Activated naive CD4-positive, alpha-beta T cell treated with anti-CD3 and anti-CD28 coated beads, Interleukin-2, amount 50 U/mL, for 16 hours (primary cell): ENCODE results near the gene PLPPR1.

Source experiments
- DNase-seq: peaks from one replicate; pipeline ENCODE4 v3.0.0-alpha.2; 2020

PLPPR1 gene

GRCh38 chr9:101128623-101129022 lies 100.1 kb downstream of the PLPPR1 start:
- no peak for DNase-seq

GRCh38 chr9:101130054-101130453 lies 101.5 kb downstream of the PLPPR1 start:
- DNase-seq: no peak

DNA sequence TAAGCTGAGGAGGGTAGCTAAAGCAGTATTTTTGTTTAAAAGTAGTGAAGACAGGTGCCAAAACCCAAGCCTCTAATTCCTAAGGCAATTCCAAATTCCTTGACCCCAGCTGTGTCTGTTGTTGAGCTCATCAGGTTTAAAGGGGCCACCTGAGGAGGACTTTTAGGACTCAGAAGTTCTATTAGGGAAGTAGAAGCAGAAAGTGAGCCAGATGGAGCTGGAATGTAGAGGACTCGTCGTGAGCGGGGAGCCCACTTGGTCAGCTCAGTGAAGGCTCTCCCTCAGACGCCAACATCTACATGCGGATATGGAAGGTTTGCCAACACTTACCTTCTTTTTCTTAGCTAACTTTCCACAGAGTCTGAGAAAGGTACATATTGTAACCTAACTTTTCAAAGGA lies 102.8 kb downstream of the PLPPR1 start:
- no peak for DNase-seq

DNA sequence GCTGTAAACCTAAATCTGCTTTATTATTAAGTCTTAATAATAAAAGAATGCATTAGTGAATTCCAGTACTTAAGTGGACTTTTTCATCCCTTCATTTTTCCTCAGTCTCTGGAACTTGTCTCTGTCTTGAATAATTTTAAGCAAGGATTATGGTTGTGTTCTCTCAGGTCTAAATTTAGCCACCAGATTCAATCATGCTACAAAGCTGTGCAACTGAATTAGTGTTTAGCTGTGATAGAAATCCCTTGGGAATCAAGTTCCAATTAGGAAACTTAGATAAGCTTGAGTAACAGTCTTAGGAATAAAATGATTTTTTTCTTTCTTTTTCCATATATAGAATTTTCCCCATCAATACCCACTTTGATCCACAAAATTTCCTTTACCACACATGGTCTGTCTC lies 104.3 kb downstream of the PLPPR1 start:
- DNase-seq: no peak

GRCh38 chr9:101138509-101138908 lies 110.0 kb downstream of the PLPPR1 start:
- DNase-seq: no peak

GRCh38 chr9:101139082-101139481 lies 110.6 kb downstream of the PLPPR1 start:
- DNase-seq: no peak

GRCh38 chr9:101140764-101141163 lies 112.2 kb downstream of the PLPPR1 start:
- no peak for DNase-seq

DNA sequence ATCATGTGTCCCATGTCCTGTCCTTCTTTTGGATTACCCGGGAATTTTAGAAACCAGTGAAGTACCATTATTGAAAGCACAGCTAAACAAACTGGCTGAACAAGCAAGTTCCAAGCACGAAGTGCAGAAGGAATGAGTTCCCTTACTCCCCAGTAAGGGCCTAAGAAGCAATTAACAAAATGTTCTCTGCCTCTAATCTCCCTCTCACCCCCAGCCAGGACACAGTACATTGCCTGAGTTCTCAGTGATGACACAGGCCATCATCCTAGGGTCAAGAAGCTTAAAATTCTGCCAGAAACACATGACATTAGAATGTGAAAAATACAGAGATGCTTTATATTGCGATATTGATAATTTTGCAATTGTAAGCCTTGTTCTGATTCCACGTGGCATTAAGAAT lies 118.0 kb downstream of the PLPPR1 start:
- no peak for DNase-seq

GRCh38 chr9:101148344-101148743 lies 119.8 kb downstream of the PLPPR1 start:
- no peak for DNase-seq

DNA sequence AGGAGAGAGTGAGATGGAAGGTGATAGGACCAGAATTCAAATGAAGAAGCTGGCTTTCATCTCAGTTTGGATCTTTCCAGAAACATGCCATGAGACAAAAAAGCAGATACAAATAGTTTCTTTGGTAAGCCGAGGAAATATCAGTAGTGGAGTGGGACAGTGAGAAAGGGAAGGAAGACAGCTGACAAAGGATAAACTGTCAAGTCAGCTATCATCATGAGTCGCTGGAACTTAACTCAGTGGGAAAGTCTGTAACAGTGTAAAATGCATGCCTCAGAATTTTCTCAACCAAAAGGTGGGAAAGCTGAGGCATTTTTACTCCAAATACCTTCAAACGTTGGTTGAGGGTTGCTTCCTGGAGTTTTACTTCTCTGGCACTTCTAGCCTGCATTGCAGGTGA lies 129.8 kb downstream of the PLPPR1 start:
- DNase-seq: no peak

DNA sequence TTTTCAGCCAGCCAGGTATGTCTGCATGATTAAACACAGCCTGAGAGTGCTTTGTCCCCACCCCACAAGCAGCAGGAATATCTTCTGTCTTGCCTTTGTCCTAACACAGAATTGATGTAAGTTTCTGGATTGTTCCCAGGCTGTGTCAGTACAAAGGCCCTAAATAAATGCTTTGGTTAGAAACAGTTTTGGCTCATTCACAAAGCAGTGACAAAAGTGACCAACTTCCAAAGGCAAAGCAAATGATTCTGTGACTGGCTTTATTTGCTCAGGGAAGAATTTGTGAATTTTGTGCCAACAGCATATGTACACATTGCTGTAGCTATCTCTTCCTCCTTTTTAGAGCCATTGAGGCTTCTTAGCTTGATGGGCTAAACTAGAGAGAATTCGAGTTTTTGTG lies 133.7 kb downstream of the PLPPR1 start:
- no peak for DNase-seq

DNA sequence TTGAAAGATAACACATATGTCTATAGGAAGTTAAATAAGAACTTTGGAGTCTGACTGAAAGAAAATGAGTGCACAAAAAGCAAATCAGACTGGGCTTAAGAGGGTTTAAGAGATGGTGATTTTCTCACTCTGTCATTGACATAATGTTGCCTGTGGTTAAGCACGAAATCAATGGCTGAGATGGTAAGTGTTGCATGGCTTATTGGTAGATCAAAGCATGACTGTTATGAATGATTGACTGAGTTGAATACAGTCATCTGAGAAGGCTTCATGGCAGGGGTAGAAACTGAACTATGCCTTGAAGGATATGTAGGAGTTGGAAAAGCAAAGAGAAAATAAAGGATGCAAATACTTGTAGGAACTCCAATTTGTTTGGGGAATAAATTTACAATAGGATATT lies 136.6 kb downstream of the PLPPR1 start:
- no peak for DNase-seq

GRCh38 chr9:101167490-101168134 lies 139.1 kb downstream of the PLPPR1 start:
- no peak for DNase-seq

GRCh38 chr9:101172616-101173015 lies 144.1 kb downstream of the PLPPR1 start:
- no peak for DNase-seq

GRCh38 chr9:101173907-101174306 lies 145.4 kb downstream of the PLPPR1 start:
- DNase-seq: no peak

DNA sequence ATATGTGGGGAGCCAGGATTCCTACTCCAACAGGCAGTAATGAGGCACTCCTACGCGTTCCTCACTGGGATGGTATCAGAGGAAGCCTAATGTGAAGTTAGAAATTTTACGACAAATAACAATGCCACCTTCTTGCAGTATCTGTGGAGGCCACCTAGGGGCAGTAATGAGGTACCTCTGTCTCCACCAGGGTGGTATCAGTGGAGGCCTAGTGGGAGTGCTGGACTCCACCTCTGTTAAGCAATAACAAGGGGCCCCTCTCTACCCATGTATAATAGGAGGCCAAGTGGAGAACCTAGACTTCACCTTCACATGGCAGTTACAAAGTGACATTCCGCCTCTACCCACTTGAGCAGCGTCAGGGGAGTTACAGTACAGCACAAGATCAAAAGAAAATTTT lies 147.9 kb downstream of the PLPPR1 start:
- no peak for DNase-seq

DNA sequence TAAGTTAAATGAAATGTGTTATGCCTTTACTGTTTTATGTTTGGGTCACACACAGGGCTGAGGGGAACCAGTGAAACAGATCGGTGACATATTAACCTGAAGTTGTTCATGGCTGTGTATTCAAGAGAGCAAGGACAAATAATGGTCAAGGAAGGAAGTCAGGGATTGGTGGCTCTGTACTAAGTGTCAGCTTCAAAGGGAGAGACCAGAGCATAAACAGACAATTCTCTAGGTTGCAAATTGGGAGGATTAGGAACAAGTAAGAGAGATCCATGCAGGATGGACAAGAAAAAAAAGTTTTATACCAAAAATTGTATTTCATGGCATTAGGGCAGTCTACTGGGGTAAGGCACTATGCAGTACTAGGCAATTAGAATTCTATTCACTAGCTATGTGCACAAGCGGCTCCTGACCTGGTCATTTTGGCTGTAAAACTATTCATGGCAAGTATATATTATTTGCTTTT lies 156.3 kb downstream of the PLPPR1 start:
- no peak for DNase-seq

DNA sequence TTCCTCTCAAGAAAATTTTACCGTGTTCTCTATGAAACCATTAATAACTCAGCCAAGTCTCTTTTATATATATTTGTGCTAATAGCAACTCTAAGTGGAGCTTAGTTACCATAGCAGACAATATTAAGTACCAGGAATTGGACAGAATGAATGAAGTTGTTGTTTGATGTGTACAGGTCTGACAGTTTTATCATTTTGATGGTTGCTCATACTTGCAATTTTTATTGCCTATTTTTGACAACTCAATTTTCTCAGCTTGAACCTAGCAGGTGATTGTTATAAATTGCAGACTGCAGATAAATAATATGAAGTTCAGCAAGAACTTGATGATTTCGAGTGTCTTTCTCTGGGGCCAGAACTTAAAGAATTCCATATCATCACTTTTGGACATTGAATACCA lies 163.2 kb downstream of the PLPPR1 start:
- DNase-seq: no peak

DNA sequence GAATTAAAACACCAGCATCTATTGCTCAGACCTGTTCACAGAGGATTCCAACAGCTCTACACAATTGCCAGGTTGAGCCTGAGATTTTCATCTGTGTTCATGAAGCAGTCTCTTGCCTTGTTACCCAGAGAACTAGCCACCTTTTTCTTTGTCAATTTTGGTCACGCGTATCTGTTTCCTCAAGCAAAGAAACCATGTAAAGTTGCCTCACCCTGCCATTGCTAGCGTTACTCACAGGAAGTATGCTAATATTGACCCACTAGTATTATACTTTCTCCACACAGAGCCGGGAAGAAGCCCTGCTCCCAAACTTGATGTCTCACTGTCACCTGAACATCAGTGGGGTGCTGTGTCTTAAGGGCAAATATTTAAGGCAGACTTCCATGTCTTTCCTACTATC lies 168.5 kb downstream of the PLPPR1 start:
- DNase-seq: no peak

- DNase-seq: no peak
Observed at GRCh38 chr9:101200852-101201251, 172.3 kb downstream of the PLPPR1 start.

DNA sequence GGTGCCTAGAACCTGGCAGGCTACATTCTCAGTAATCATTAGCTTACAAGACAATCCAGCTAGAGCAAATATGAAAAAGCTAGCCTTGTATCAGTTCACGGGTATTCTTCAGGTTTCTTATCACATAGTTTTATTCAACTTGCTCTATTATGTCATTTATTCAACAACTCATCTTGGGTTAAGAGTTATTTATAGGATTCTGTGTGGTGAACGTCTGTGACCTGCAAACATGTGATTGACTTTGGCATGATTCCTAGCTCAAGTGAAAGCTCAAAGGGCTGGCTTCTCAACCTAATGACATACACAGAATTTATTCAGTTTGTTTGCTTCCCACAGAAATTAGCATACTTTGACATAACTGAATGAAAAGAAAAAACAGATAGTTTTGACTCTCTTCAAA lies 173.1 kb downstream of the PLPPR1 start:
- DNase-seq: no peak

GRCh38 chr9:101209670-101210069 lies 181.1 kb downstream of the PLPPR1 start:
- no peak for DNase-seq

DNA sequence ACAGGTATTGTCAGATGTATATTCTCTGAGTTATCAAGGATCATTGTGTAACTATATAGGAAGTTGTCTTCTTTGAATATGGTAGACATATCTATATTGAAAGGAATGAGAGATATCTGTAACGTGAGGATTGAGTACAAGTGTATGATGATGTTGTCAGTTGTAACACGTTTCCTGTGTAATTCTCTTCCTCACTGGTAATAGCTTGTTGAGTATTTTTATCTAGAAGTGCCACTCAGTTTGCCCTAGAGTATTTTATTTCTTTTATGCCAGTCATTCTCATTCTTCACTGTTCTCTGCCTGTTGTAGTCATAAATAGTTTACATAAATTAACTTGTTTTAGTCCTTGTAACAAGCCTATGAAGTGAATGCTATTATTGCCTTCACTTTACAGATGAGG lies 184.1 kb downstream of the PLPPR1 start:
- DNase-seq: no peak

- DNase-seq: no peak
Observed at GRCh38 chr9:101219030-101219429, 190.5 kb downstream of the PLPPR1 start.

DNA sequence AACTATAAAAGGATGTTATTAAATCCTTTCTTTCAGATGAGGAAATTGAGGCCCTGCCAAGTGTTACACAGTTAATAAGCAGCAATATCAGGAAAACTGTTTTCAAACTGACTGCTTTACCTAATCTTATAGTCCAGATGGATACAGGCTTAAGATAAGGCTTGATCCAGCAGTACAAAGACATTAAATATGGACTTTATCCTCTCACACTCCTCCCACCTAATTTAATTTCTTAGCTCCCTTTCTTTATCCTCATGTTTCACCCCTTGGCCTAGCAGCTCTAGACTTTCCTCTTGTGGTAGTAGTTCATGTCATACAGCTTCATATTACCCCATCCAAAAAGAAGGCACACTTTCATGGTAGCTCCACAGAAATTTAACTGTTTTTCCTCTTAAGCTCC lies 191.8 kb downstream of the PLPPR1 start:
- no peak for DNase-seq

- DNase-seq: no peak
Observed at GRCh38 chr9:101225271-101225670, 196.7 kb downstream of the PLPPR1 start.
